HUES48 (cell line): ENCODE data around the gene UBL3.

Source experiments
- H3K27ac ChIP-seq: one replicate; pipeline ENCODE4 v1.7.0; 2013; ENCODE audit warnings: low read depth, low read length, inconsistent platforms
- H3K27me3 ChIP-seq: 2 replicates; pipeline ENCODE4 v1.6.1; 2013; ENCODE audit warnings: mild to moderate bottlenecking, low read length; ENCODE audit not compliant: control insufficient read depth, insufficient read depth
- H3K36me3 ChIP-seq: 2 replicates; pipeline ENCODE4 v1.6.1; 2013; ENCODE audit warnings: low read length; ENCODE audit not compliant: control insufficient read depth, insufficient read depth
- H3K4me1 ChIP-seq: 2 replicates; pipeline ENCODE4 v1.6.1; 2013; ENCODE audit warnings: mild to moderate bottlenecking, low read length; ENCODE audit not compliant: control insufficient read depth, insufficient read depth
- H3K4me3 ChIP-seq: 2 replicates; pipeline ENCODE4 v1.5.1; 2013; ENCODE audit warnings: mild to moderate bottlenecking, low read depth, low read length
- H3K9ac ChIP-seq: 2 replicates; pipeline ENCODE4 v1.6.1; 2013; ENCODE audit warnings: mild to moderate bottlenecking, low read depth, low read length, moderate library complexity
- H3K9me3 ChIP-seq: 2 replicates; pipeline ENCODE4 v1.6.1; 2013; ENCODE audit warnings: low read length; ENCODE audit not compliant: control insufficient read depth, insufficient read depth

Gene UBL3

GRCh38 chr13:29743201-29743786 is 107.1 kb downstream of the UBL3 start:
- Histone ChIP-seq H3K36me3 (no peaks in the 10 kb centered on the region), H3K4me3 (no peak overlapping the region), H3K9ac (no peak overlapping the region), H3K27me3 (no peaks in the 10 kb centered on the region), H3K9me3 (no peaks in the 10 kb centered on the region), H3K27ac (no peak overlapping the region), H3K4me1 (no peaks in the 10 kb centered on the region)

GRCh38 chr13:29740961-29741360 is 109.5 kb downstream of the UBL3 start:
- Histone ChIP-seq H3K4me1 (no peaks in the 10 kb centered on the region), H3K27me3 (no peaks in the 10 kb centered on the region), H3K36me3 (no peaks in the 10 kb centered on the region), H3K4me3 (no peak overlapping the region), H3K27ac (no peak overlapping the region), H3K9me3 (no peaks in the 10 kb centered on the region), H3K9ac (no peak overlapping the region)

- no peaks in the 10 kb centered on the region for H3K4me1 ChIP-seq
- H3K4me3 ChIP-seq, result no peak overlapping the region
- no peaks in the 10 kb centered on the region for H3K36me3 ChIP-seq
- H3K27ac ChIP-seq, result no peak overlapping the region
- no peak overlapping the region for H3K9ac ChIP-seq
- no peaks in the 10 kb centered on the region for H3K27me3 ChIP-seq
- no peaks in the 10 kb centered on the region for H3K9me3 ChIP-seq
These were observed 113.4 kb downstream of the UBL3 start for GRCh38 chr13:29737061-29737460.

- Histone ChIP-seq H3K9me3 (no peaks in the 10 kb centered on the region), H3K4me1 (no peaks in the 10 kb centered on the region), H3K9ac (no peak overlapping the region), H3K27me3 (no peaks in the 10 kb centered on the region), H3K4me3 (no peak overlapping the region), H3K27ac (no peak overlapping the region), H3K36me3 (no peaks in the 10 kb centered on the region)
These were observed 117.2 kb downstream of the UBL3 start for GRCh38 chr13:29733147-29733611.

GRCh38 chr13:29730253-29730652 is 120.2 kb downstream of the UBL3 start:
- Histone ChIP-seq H3K36me3 (no peaks in the 10 kb centered on the region), H3K9ac (no peak overlapping the region), H3K9me3 (peaks cover 7% of the 10 kb centered on the region; the same call in 1 of the 2 replicates), H3K27ac (no peak overlapping the region), H3K4me3 (no peak overlapping the region), H3K27me3 (no peaks in the 10 kb centered on the region), H3K4me1 (no peaks in the 10 kb centered on the region)

- peaks cover 7% of the 10 kb centered on the region; the same call in 1 of the 2 replicates for H3K4me1 ChIP-seq
- peaks cover 7% of the 10 kb centered on the region; the same call in 1 of the 2 replicates for H3K9me3 ChIP-seq
- H3K27me3 ChIP-seq, result no peaks in the 10 kb centered on the region
These were observed 128.0 kb downstream of the UBL3 start for GRCh38 chr13:29722415-29722814.

GRCh38 chr13:29721766-29722165 is 128.7 kb downstream of the UBL3 start:
- Histone ChIP-seq H3K9ac (no peak overlapping the region), H3K4me3 (no peak overlapping the region), H3K36me3 (no peaks in the 10 kb centered on the region), H3K4me1 (peaks cover 7% of the 10 kb centered on the region; the same call in 1 of the 2 replicates), H3K27ac (no peak overlapping the region), H3K27me3 (no peaks in the 10 kb centered on the region), H3K9me3 (peaks cover 7% of the 10 kb centered on the region; the same call in 1 of the 2 replicates)

More at GRCh38 chr13:29722415-29722814, 128.0 kb downstream of the UBL3 start:
- Histone ChIP-seq H3K4me3 (no peak overlapping the region), H3K36me3 (no peaks in the 10 kb centered on the region), H3K27ac (no peak overlapping the region), H3K9ac (no peak overlapping the region)

GRCh38 chr13:29718694-29719093 is 131.7 kb downstream of the UBL3 start:
- Histone ChIP-seq H3K9me3 (peaks cover 3% of the 10 kb centered on the region; the same call in 1 of the 2 replicates), H3K27ac (no peak overlapping the region), H3K27me3 (no peaks in the 10 kb centered on the region), H3K9ac (no peak overlapping the region), H3K36me3 (no peaks in the 10 kb centered on the region), H3K4me1 (peaks cover 7% of the 10 kb centered on the region; the same call in 1 of the 2 replicates), H3K4me3 (no peak overlapping the region)

- H3K36me3 ChIP-seq, result no peaks in the 10 kb centered on the region
- H3K4me3 ChIP-seq, result no peak overlapping the region
- no peak overlapping the region for H3K9ac ChIP-seq
- H3K4me1 ChIP-seq, result no peaks in the 10 kb centered on the region
- no peak overlapping the region for H3K27ac ChIP-seq
- no peaks in the 10 kb centered on the region for H3K27me3 ChIP-seq
- H3K9me3 ChIP-seq, result peaks cover 3% of the 10 kb centered on the region; the same call in 1 of the 2 replicates
These were observed 133.9 kb downstream of the UBL3 start for GRCh38 chr13:29716493-29716892.
